Activated naive CD4-positive, alpha-beta T cell treated with anti-CD3 and anti-CD28 coated beads, Interleukin-2, amount 50 U/mL, for 16 hours (primary cell): ENCODE measurements around the gene CDH3.
A peak's percentile ranks its signal among the peaks of the same experiment; 100 is the strongest.

ENCODE experiments used
- DNase-seq: peaks from one replicate; pipeline ENCODE4 v3.0.0-alpha.2; 2020

Gene CDH3

GRCh38 chr16:68652659-68653058 lies 7.5 kb downstream of the CDH3 start:
- no peak for DNase-seq

- DNase-seq, result no peak
These were observed 10.7 kb downstream of the CDH3 start for GRCh38 chr16:68655806-68656205.

GRCh38 chr16:68656751-68657150 lies 11.6 kb downstream of the CDH3 start:
- no peak for DNase-seq

GRCh38 chr16:68658341-68658973 lies 13.3 kb downstream of the CDH3 start:
- no peak for DNase-seq

GRCh38 chr16:68658974-68659360 lies 13.9 kb downstream of the CDH3 start:
- DNase-seq, result no peak

GRCh38 chr16:68659412-68660358 lies 14.6 kb downstream of the CDH3 start:
- no peak for DNase-seq

GRCh38 chr16:68660359-68660795 lies 15.3 kb downstream of the CDH3 start:
- no peak for DNase-seq

- DNase-seq, result no peak
These were observed 16.9 kb downstream of the CDH3 start for GRCh38 chr16:68662035-68662434.

GRCh38 chr16:68664297-68664696 lies 19.2 kb downstream of the CDH3 start:
- DNase-seq, result no peak

- no peak for DNase-seq
These were observed 20.4 kb downstream of the CDH3 start for GRCh38 chr16:68665501-68665900.

- no peak for DNase-seq
These were observed 23.2 kb downstream of the CDH3 start for GRCh38 chr16:68668266-68668665.

GRCh38 chr16:68676113-68676860 lies 31.2 kb downstream of the CDH3 start:
- no peak for DNase-seq

GRCh38 chr16:68681038-68681437 lies 35.9 kb downstream of the CDH3 start:
- no peak for DNase-seq

GRCh38 chr16:68685685-68686478 lies 40.8 kb downstream of the CDH3 start:
- no peak for DNase-seq

- no peak for DNase-seq
These were observed 41.8 kb downstream of the CDH3 start for GRCh38 chr16:68686905-68687304.

GRCh38 chr16:68689921-68690320 lies 44.8 kb downstream of the CDH3 start:
- DNase-seq, result no peak

GRCh38 chr16:68695575-68695974 lies 50.5 kb downstream of the CDH3 start:
- no peak for DNase-seq

GRCh38 chr16:68696514-68696913 lies 51.4 kb downstream of the CDH3 start:
- DNase-seq, result no peak

- DNase-seq, result no peak
These were observed 53.0 kb downstream of the CDH3 start for GRCh38 chr16:68698091-68698490.

- no peak for DNase-seq
These were observed 55.0 kb downstream of the CDH3 start for GRCh38 chr16:68700120-68700519.

GRCh38 chr16:68700831-68701230 lies 55.7 kb downstream of the CDH3 start:
- no peak for DNase-seq

GRCh38 chr16:68704232-68704867 lies 59.2 kb downstream of the CDH3 start:
- peak; percentile 61 for DNase-seq
